H1 (cell line): ENCODE data around the gene MYL3. TPM values are rescaled to one million over a fixed set of nuclear protein-coding genes. Genes with fewer than 3 reads are reported as not detected.

ENCODE experiments used
- BCL11A ChIP-seq, 2 experiments: IDR thresholded peaks; one replicate each; pipeline ENCODE4 v1.6.1; 2011; ENCODE audit warnings: low read depth in 2 of 2, low read length in 2 of 2, mild to moderate bottlenecking in 2 of 2
- CBX8 ChIP-seq: fragments of 300-800, 300-1000 bp; sonication (generic); IDR thresholded peaks from 2 replicates; pipeline ENCODE4 v1.7.1; 2016; ENCODE audit warnings: low read depth, low read length, borderline replicate concordance
- CHD2 ChIP-seq: IDR thresholded peaks from 2 replicates; pipeline ENCODE4 v1.6.1; 2012; ENCODE audit warnings: low read length, improper control_type of control experiment
- GTF2F1 ChIP-seq: IDR thresholded peaks from 2 replicates; pipeline ENCODE4 v1.6.1; 2012; ENCODE audit warnings: low read depth, low read length, improper control_type of control experiment, borderline replicate concordance
- KDM4A ChIP-seq: IDR thresholded peaks from one replicate; pipeline ENCODE4 v1.7.1; 2012; ENCODE audit warnings: low read depth, mild to moderate bottlenecking, moderate library complexity, low read length, inconsistent platforms; ENCODE audit not compliant: severe bottlenecking
- KDM5A ChIP-seq: fragments of 200-600 bp; IDR thresholded peaks from 2 replicates; pipeline ENCODE4 v1.7.1; 2012; ENCODE audit warnings: mild to moderate bottlenecking, low read length, inconsistent platforms, mixed read lengths
- NANOG ChIP-seq: IDR thresholded peaks from 2 replicates; pipeline ENCODE4 v1.6.1; 2011; ENCODE audit warnings: low read length, low read depth, mild to moderate bottlenecking, inconsistent platforms; ENCODE audit not compliant: insufficient read depth, poor library complexity, severe bottlenecking
- POU5F1 ChIP-seq: IDR thresholded peaks from 2 replicates; pipeline ENCODE4 v1.6.1; 2011; ENCODE audit warnings: low read depth, mild to moderate bottlenecking, low read length, moderate library complexity
- polyA plus RNA-seq, 7 experiments: library from polyadenylated mRNA; depleted of rRNA in 3 of 7; stranded (reverse) in 5 of 7; unstranded in 2 of 7; fragments of >200 nt in 5 of 7; fragments of 200-250 nt in 2 of 7; gene quantifications; 1 replicate in 5 of 7; 2 replicates in 1 of 7; 4 replicates in 1 of 7; pipeline versions ENCODE4 v1.2.1 to v1.2.3, GENCODE V29; 2011 to 2013; ENCODE audit warnings: missing spikeins in 2 of 7, mixed read lengths in 2 of 7
- total RNA-seq: library from RNA; stranded (reverse); fragmentation: NEBNext Ultra II Directional; extraction: Animal tissue kit (Norgen Biotek cat#: 25700); gene quantifications from 2 replicates; pipeline ENCODE4 v1.2.1, GENCODE V29; 2021
- TF ChIP-seq, protein P1 (sequence below): fragments of 300-600 bp; sonication (generic); IDR thresholded peaks from 2 replicates; pipeline ENCODE4 v1.7.1; 2012; ENCODE audit warnings: low read length, moderate library complexity, mild to moderate bottlenecking, inconsistent platforms; ENCODE audit not compliant: insufficient replicate concordance
- TF ChIP-seq, protein P2 (sequence below): IDR thresholded peaks from 2 replicates; pipeline ENCODE4 v1.6.1; 2012; ENCODE audit warnings: inconsistent platforms
- TF ChIP-seq, protein P3 (sequence below): IDR thresholded peaks from 2 replicates; pipeline ENCODE4 v1.6.1; 2011; ENCODE audit warnings: low read depth, mild to moderate bottlenecking, low read length; ENCODE audit not compliant: insufficient read depth

Gene MYL3
- total and polyA plus RNA-seq, 2 of the 8 experiments (the other 6 are each of a cell fraction or from before 2014, with no cell fraction given) = 0.06 TPM; not detected in 1

DNA sequence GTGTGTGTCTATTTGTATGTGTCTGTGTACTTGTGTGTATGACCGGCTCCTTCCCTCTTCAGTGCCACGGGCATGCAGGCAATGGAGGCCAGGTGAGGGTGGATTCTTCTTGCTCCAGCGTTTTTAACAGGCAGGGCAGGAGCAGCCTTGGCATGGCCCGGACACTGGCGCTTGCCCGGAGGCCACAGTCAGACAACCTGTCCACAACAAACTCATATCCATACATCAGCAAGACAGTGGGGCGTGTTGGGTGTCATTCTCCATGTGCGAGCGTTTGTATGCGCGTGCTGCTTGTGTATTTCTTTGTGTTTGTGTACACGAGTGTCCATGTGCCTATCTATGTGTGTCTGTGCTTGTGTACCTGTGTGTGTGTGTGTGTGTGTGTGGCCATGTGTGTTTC is 44.0 kb upstream of the MYL3 start (continued):
- TF ChIP-seq, protein P1, sequence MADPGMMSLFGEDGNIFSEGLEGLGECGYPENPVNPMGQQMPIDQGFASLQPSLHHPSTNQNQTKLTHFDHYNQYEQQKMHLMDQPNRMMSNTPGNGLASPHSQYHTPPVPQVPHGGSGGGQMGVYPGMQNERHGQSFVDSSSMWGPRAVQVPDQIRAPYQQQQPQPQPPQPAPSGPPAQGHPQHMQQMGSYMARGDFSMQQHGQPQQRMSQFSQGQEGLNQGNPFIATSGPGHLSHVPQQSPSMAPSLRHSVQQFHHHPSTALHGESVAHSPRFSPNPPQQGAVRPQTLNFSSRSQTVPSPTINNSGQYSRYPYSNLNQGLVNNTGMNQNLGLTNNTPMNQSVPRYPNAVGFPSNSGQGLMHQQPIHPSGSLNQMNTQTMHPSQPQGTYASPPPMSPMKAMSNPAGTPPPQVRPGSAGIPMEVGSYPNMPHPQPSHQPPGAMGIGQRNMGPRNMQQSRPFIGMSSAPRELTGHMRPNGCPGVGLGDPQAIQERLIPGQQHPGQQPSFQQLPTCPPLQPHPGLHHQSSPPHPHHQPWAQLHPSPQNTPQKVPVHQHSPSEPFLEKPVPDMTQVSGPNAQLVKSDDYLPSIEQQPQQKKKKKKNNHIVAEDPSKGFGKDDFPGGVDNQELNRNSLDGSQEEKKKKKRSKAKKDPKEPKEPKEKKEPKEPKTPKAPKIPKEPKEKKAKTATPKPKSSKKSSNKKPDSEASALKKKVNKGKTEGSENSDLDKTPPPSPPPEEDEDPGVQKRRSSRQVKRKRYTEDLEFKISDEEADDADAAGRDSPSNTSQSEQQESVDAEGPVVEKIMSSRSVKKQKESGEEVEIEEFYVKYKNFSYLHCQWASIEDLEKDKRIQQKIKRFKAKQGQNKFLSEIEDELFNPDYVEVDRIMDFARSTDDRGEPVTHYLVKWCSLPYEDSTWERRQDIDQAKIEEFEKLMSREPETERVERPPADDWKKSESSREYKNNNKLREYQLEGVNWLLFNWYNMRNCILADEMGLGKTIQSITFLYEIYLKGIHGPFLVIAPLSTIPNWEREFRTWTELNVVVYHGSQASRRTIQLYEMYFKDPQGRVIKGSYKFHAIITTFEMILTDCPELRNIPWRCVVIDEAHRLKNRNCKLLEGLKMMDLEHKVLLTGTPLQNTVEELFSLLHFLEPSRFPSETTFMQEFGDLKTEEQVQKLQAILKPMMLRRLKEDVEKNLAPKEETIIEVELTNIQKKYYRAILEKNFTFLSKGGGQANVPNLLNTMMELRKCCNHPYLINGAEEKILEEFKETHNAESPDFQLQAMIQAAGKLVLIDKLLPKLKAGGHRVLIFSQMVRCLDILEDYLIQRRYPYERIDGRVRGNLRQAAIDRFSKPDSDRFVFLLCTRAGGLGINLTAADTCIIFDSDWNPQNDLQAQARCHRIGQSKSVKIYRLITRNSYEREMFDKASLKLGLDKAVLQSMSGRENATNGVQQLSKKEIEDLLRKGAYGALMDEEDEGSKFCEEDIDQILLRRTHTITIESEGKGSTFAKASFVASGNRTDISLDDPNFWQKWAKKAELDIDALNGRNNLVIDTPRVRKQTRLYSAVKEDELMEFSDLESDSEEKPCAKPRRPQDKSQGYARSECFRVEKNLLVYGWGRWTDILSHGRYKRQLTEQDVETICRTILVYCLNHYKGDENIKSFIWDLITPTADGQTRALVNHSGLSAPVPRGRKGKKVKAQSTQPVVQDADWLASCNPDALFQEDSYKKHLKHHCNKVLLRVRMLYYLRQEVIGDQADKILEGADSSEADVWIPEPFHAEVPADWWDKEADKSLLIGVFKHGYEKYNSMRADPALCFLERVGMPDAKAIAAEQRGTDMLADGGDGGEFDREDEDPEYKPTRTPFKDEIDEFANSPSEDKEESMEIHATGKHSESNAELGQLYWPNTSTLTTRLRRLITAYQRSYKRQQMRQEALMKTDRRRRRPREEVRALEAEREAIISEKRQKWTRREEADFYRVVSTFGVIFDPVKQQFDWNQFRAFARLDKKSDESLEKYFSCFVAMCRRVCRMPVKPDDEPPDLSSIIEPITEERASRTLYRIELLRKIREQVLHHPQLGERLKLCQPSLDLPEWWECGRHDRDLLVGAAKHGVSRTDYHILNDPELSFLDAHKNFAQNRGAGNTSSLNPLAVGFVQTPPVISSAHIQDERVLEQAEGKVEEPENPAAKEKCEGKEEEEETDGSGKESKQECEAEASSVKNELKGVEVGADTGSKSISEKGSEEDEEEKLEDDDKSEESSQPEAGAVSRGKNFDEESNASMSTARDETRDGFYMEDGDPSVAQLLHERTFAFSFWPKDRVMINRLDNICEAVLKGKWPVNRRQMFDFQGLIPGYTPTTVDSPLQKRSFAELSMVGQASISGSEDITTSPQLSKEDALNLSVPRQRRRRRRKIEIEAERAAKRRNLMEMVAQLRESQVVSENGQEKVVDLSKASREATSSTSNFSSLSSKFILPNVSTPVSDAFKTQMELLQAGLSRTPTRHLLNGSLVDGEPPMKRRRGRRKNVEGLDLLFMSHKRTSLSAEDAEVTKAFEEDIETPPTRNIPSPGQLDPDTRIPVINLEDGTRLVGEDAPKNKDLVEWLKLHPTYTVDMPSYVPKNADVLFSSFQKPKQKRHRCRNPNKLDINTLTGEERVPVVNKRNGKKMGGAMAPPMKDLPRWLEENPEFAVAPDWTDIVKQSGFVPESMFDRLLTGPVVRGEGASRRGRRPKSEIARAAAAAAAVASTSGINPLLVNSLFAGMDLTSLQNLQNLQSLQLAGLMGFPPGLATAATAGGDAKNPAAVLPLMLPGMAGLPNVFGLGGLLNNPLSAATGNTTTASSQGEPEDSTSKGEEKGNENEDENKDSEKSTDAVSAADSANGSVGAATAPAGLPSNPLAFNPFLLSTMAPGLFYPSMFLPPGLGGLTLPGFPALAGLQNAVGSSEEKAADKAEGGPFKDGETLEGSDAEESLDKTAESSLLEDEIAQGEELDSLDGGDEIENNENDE = no peak
- TF ChIP-seq, protein P2, sequence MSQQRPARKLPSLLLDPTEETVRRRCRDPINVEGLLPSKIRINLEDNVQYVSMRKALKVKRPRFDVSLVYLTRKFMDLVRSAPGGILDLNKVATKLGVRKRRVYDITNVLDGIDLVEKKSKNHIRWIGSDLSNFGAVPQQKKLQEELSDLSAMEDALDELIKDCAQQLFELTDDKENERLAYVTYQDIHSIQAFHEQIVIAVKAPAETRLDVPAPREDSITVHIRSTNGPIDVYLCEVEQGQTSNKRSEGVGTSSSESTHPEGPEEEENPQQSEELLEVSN = no peak
- no peak for TF ChIP-seq BCL11A (IDR thresholded peaks at IDR 0.05; ENCODE audit: low read depth in 2 of 2, low read length in 2 of 2)
- no peak for TF ChIP-seq CBX8
- TF ChIP-seq GTF2F1 = no peak
- no peak for TF ChIP-seq KDM4A
- TF ChIP-seq NANOG = no peak
- TF ChIP-seq, protein P3, sequence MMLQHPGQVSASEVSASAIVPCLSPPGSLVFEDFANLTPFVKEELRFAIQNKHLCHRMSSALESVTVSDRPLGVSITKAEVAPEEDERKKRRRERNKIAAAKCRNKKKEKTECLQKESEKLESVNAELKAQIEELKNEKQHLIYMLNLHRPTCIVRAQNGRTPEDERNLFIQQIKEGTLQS = no peak
- TF ChIP-seq KDM5A = no peak
- no peak for TF ChIP-seq POU5F1
- no peak for TF ChIP-seq CHD2
